Ectodermal cell (in vitro differentiated cells): Measurements from ENCODE around the gene PCNT.
"Not testable (repeated sequence)": the region's sequence is repeated elsewhere in the genome, so short reads cannot be mapped to it uniquely, and the experiment has no call there.

Experiments used
- H3K27ac ChIP-seq: 2 replicates; pipeline ENCODE4 v1.7.0; 2013; ENCODE audit warnings: mild to moderate bottlenecking, low read depth, low read length; ENCODE audit not compliant: insufficient read depth, poor library complexity, severe bottlenecking
- H3K27me3 ChIP-seq: 2 replicates; pipeline ENCODE4 v1.7.0; 2013; ENCODE audit warnings: mild to moderate bottlenecking, low read length; ENCODE audit not compliant: insufficient read depth, control insufficient read depth, poor library complexity, severe bottlenecking
- H3K36me3 ChIP-seq: one replicate; pipeline ENCODE4 v1.7.0; 2013; ENCODE audit warnings: low read length; ENCODE audit not compliant: control insufficient read depth, insufficient read depth
- H3K4me1 ChIP-seq: one replicate; pipeline ENCODE4 v1.7.0; 2013; ENCODE audit warnings: low read length; ENCODE audit not compliant: control insufficient read depth, insufficient read depth
- H3K4me3 ChIP-seq: 2 replicates; pipeline ENCODE4 v1.7.0; 2013; ENCODE audit warnings: low read depth, low read length, control low read depth; ENCODE audit not compliant: insufficient read depth
- H3K9me3 ChIP-seq: 2 replicates; pipeline ENCODE4 v1.7.0; 2013; ENCODE audit warnings: mild to moderate bottlenecking, low read length, moderate library complexity; ENCODE audit not compliant: control insufficient read depth
- WGBS, 2 experiments: methylation state at CpG; one replicate each; pipeline ENCODE4 v1.1.7; 2013; ENCODE audit warnings: missing lambda C conversion rate in 2 of 2; 5-methylcytosine and 5-hydroxymethylcytosine counted together

Gene PCNT

DNA sequence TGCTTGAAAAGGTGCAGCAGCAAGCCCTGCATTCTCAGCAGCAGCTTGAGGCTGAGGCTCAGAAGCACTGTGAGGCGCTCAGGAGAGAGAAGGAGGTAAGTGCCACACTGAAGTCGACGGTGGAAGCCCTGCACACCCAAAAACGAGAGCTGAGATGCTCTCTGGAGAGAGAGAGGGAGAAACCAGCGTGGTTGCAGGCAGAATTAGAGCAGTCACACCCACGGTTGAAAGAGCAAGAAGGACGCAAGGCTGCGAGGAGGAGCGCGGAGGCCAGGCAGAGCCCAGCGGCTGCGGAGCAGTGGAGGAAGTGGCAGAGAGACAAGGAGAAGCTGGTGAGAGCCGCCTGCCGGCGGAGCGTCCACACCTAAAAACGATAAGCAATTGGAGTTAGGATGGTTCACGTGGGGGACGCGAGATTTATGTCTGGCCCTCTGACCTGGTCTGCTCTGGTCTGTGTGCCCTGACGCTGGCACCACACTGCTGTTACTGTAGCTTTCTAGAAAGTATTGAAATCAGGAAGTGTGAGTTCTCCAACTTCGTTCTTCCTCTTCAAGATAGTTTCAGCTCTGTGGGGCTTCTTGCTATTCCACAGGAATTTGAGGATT is 108.0 kb downstream of the PCNT start:
- no peaks in the 10 kb centered on the region for H3K27me3 ChIP-seq
- H3K27ac ChIP-seq = no peak overlapping the region
- H3K4me3 ChIP-seq = no peak overlapping the region
- WGBS, 2 experiments = 95% methylated on average over 22 of the region's 22 CpGs
- no peaks in the 10 kb centered on the region for H3K9me3 ChIP-seq
- H3K4me1 ChIP-seq = no peaks in the 10 kb centered on the region
- peaks cover 18% of the 10 kb centered on the region for H3K36me3 ChIP-seq

- H3K4me1 ChIP-seq, H3K27me3 ChIP-seq, H3K9me3 ChIP-seq, H3K4me3 ChIP-seq, H3K27ac ChIP-seq: not testable (repeated sequence)
- 94 to 97% methylated on average over 11 of the region's 11 CpGs for WGBS, 2 experiments
- H3K36me3 ChIP-seq = peaks cover 21% of the 10 kb centered on the region
These were observed 109.2 kb downstream of the PCNT start for GRCh38 chr21:46433116-46433515.

- Histone ChIP-seq H3K4me1 (no peaks in the 10 kb centered on the region), H3K27ac (no peak overlapping the region), H3K27me3 (no peaks in the 10 kb centered on the region), H3K4me3 (no peak overlapping the region), H3K9me3 (no peaks in the 10 kb centered on the region), H3K36me3 (peaks cover 24% of the 10 kb centered on the region)
- 94 to 96% methylated on average over 23 of the region's 23 CpGs for WGBS, 2 experiments
These were observed 110.5 kb downstream of the PCNT start for GRCh38 chr21:46434322-46434958.

DNA sequence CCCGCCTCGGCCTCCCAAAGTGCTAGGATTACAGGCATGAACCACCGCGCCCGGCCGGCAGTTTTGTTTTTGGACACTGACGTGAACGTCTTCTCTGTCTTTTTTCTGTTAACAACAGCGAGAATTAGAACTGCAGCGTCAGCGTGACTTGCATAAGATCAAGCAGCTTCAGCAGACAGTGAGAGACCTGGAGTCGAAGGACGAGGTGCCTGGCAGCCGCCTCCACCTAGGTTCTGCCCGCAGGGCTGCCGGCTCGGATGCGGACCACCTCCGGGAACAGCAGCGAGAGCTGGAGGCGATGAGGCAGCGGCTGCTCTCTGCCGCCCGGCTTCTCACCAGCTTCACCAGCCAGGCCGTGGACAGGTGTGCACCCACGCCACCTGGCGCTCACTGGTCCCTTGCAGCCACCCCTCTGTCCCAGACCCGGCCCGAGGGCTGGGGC is 111.9 kb downstream of the PCNT start:
- no peaks in the 10 kb centered on the region for H3K27me3 ChIP-seq
- no peaks in the 10 kb centered on the region for H3K9me3 ChIP-seq
- no peak overlapping the region for H3K4me3 ChIP-seq
- no peaks in the 10 kb centered on the region for H3K4me1 ChIP-seq
- H3K36me3 ChIP-seq = peaks cover 27% of the 10 kb centered on the region
- 96% methylated on average over 29 of the region's 29 CpGs for WGBS, 2 experiments
- no peak overlapping the region for H3K27ac ChIP-seq

DNA sequence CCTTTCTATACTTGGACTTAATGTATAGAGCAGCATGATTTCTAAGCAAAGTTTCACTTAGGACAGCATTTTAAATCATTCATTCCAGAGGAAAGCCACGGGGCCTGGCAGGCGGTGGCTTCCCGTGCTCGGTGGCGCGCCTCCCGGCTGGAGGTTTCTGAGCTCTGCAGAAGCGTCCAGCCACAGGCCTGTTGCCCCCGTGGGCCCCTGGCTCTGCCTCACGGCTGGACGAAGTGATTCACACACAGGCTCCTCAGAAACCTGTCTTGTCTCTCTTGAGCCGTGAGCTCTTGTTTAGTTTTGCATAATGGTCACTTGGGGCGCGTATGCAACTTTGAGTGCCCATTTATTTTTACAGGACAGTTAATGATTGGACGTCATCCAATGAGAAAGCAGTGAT is 112.7 kb downstream of the PCNT start:
- WGBS, 2 experiments = 93 to 95% methylated on average over 15 of the region's 15 CpGs
- peaks cover 27% of the 10 kb centered on the region for H3K36me3 ChIP-seq

GRCh38 chr21:46437096-46437498 is 113.1 kb downstream of the PCNT start:
- Histone ChIP-seq H3K27me3 (no peaks in the 10 kb centered on the region), H3K4me3 (no peak overlapping the region), H3K36me3 (peaks cover 29% of the 10 kb centered on the region), H3K4me1 (no peaks in the 10 kb centered on the region), H3K9me3 (no peaks in the 10 kb centered on the region), H3K27ac (no peak overlapping the region)
- WGBS, 2 experiments = 84 to 88% methylated on average over 13 of the region's 13 CpGs

More for the DNA sequence above, 112.7 kb downstream of the PCNT start:
- Histone ChIP-seq H3K4me1 (no peaks in the 10 kb centered on the region), H3K27ac (no peak overlapping the region), H3K9me3 (no peaks in the 10 kb centered on the region), H3K4me3 (no peak overlapping the region), H3K27me3 (no peaks in the 10 kb centered on the region)

DNA sequence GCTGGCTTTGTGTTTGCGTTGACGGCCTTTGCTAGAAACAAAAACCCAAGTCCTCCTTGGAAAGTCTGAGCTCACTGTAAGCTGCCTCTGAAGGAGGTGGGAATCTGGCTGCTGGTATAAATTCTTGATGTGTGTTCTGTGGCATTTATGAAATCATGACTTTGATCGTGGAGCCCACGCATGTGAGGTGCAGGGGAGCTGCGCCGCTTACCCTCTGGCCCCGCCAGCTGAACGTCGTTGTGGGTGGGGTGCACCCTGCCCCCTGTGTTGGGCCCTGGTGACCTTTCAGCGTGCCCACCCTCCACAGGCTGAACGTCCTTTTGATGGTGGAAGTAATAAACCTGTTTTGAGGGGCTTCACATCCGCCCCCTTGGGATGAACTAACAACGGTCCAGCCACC is 113.6 kb downstream of the PCNT start:
- Histone ChIP-seq H3K27ac (no peak overlapping the region), H3K27me3 (no peaks in the 10 kb centered on the region), H3K36me3 (peaks cover 31% of the 10 kb centered on the region), H3K9me3 (no peaks in the 10 kb centered on the region), H3K4me3 (no peak overlapping the region), H3K4me1 (no peaks in the 10 kb centered on the region)
- 89 to 94% methylated on average over 13 of the region's 13 CpGs for WGBS, 2 experiments

DNA sequence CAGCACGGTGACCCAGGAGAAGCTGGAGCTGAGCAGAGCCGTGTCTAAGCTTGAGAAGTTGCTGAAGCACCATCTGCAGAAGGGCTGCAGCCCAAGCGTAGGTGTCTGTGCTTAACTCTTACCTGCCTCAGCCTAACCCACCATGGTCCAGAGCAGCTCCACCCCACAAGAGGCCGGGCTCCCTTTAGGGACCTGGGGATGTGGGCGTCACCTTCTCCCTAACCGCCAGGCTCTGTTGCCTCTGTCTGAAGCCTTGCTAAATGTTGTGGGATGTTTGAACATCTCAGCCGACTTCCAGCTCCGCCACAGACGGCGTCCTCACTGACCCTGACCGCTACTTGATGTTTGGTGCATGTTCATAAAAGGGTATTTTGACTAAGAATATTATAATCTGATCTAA is 114.3 kb downstream of the PCNT start:
- no peaks in the 10 kb centered on the region for H3K9me3 ChIP-seq
- H3K27ac ChIP-seq = no peak overlapping the region
- peaks cover 36% of the 10 kb centered on the region for H3K36me3 ChIP-seq
- no peaks in the 10 kb centered on the region for H3K27me3 ChIP-seq
- H3K4me3 ChIP-seq = no peak overlapping the region
- no peaks in the 10 kb centered on the region for H3K4me1 ChIP-seq
- WGBS, 2 experiments = 92 to 95% methylated on average over 11 of the region's 11 CpGs

DNA sequence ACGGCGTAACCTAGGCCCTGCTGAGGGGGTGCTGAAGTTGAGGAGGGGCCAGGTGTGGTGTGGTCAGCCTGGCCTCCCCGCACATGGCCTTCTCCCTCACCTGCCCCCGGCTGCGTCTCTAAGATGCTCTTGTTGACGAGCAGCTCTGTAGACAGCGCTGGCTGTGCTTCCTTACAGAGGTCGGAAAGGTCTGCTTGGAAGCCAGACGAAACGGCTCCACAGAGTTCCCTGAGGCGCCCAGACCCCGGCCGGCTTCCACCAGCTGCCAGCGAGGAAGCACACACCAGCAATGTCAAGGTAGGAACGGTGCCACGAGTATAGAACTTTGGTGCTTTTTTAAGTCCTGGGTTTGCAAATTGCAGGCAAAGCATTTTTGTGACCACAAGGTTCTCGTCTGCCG is 116.0 kb downstream of the PCNT start:
- H3K27ac ChIP-seq = no peak overlapping the region
- no peaks in the 10 kb centered on the region for H3K4me1 ChIP-seq
- no peaks in the 10 kb centered on the region for H3K27me3 ChIP-seq
- no peak overlapping the region for H3K4me3 ChIP-seq
- WGBS, 2 experiments = 91 to 93% methylated on average over 18 of the region's 18 CpGs
- peaks cover 36% of the 10 kb centered on the region for H3K36me3 ChIP-seq
- no peaks in the 10 kb centered on the region for H3K9me3 ChIP-seq

GRCh38 chr21:46441331-46441730 is 117.4 kb downstream of the PCNT start:
- Histone ChIP-seq H3K36me3 (peaks cover 40% of the 10 kb centered on the region), H3K4me1 (no peaks in the 10 kb centered on the region), H3K27ac (no peak overlapping the region), H3K27me3 (no peaks in the 10 kb centered on the region), H3K4me3 (no peak overlapping the region), H3K9me3 (no peaks in the 10 kb centered on the region)
- 96 to 97% methylated on average over 14 of the region's 14 CpGs for WGBS, 2 experiments
